Measurements from ENCODE around the gene SLCO4C1.

- TF ChIP-seq CTCF (IDR thresholded peaks at IDR 0.05; ENCODE audit: insufficient read depth, low read depth, low read length) (no peak), EZH2 (IDR thresholded peaks at IDR 0.05; ENCODE audit: insufficient read depth, low read length) (no peak)
These were observed 79.4 kb downstream of the SLCO4C1 start for GRCh38 chr5:102216678-102217077.

Data from astrocyte (in vitro differentiated cells and primary cell).